GM19023 (cell line): ENCODE data around the gene STK39.

Experiments used
- ATAC-seq: cut with Tn5 transposase; IDR thresholded peaks from one replicate; pipeline ENCODE4 v1.9.1; 2021; ENCODE audit warnings: mild to moderate bottlenecking, moderate library complexity; ENCODE audit not compliant: unreplicated experiment

Gene STK39

GRCh38 chr2:167965907-167966761, 281.3 kb downstream of the STK39 start:
- no peak for ATAC-seq

- ATAC-seq = no peak
These were observed 282.6 kb downstream of the STK39 start for GRCh38 chr2:167964650-167965413.

- no peak for ATAC-seq
These were observed 283.3 kb downstream of the STK39 start for GRCh38 chr2:167963899-167964649.

GRCh38 chr2:167962436-167963226, 284.8 kb downstream of the STK39 start:
- no peak for ATAC-seq

- ATAC-seq = no peak
These were observed 285.8 kb downstream of the STK39 start for GRCh38 chr2:167961536-167962048.

- ATAC-seq = no peak
These were observed 287.2 kb downstream of the STK39 start for GRCh38 chr2:167960089-167960747.

- ATAC-seq = no peak
These were observed 289.7 kb downstream of the STK39 start for GRCh38 chr2:167957662-167958061.

- no peak for ATAC-seq
These were observed 292.0 kb downstream of the STK39 start for GRCh38 chr2:167955264-167955906.

GRCh38 chr2:167954495-167954894, 292.9 kb downstream of the STK39 start:
- ATAC-seq = no peak

GRCh38 chr2:167953776-167954175, 293.6 kb downstream of the STK39 start:
- ATAC-seq = no peak

- ATAC-seq = no peak
These were observed 296.8 kb downstream of the STK39 start for GRCh38 chr2:167950571-167950970.

- ATAC-seq = no peak
These were observed 301.0 kb downstream of the STK39 start for GRCh38 chr2:167946441-167946841.

GRCh38 chr2:167945660-167946368, 301.6 kb downstream of the STK39 start:
- ATAC-seq = no peak

GRCh38 chr2:167944825-167945659, 302.4 kb downstream of the STK39 start:
- no peak for ATAC-seq

GRCh38 chr2:167943897-167944296, 303.5 kb downstream of the STK39 start:
- no peak for ATAC-seq

GRCh38 chr2:167943368-167943767, 304.0 kb downstream of the STK39 start:
- no peak for ATAC-seq

- ATAC-seq = no peak
These were observed 304.9 kb downstream of the STK39 start for GRCh38 chr2:167942366-167943081.
